ENCODE measurements around the gene ANKS3. TPM values are rescaled to one million over a fixed set of nuclear protein-coding genes. Genes with fewer than 3 reads are reported as not detected.

Gene ANKS3
- total and polyA plus RNA-seq, 12 donors: 5.1 to 33.7 (median 8.3) TPM

- Histone ChIP-seq H3K4me3 (no peak overlapping the region), H3K36me3 (peaks cover 0 to 94% (median 19%) of the 10 kb centered on the region in 9 donors), H3K27ac (no peak overlapping the region), H3K27me3 (no peaks in the 10 kb centered on the region), H3K4me1 (peaks cover 3 to 25% (median 14%) of the 10 kb centered on the region in 9 donors), H3K9me3 (no peaks in the 10 kb centered on the region)
- ATAC-seq (no peak), DNase-seq (peak in 1 of 2 donors; percentile 4)
- no peak for TF ChIP-seq CTCF (IDR thresholded peaks at IDR 0.05)
- intact Hi-C loops (cut with DNase I): no loop called here
- WGBS, 2 donors: 91 to 92% methylated on average over 33 of the region's 33 CpGs
These were observed 60.6 kb downstream of the ANKS3 start for GRCh38 chr16:4673387-4674046.

GRCh38 chr16:4668313-4668960 is 65.6 kb downstream of the ANKS3 start:
- DNase-seq (no peak), ATAC-seq (no peak)
- Histone ChIP-seq H3K4me3 (no peak overlapping the region), H3K27me3 (no peaks in the 10 kb centered on the region), H3K27ac (no peak overlapping the region), H3K9me3 (no peaks in the 10 kb centered on the region), H3K36me3 (peaks cover 0 to 96% (median 36%) of the 10 kb centered on the region in 9 donors), H3K4me1 (peaks cover 0 to 25% (median 11%) of the 10 kb centered on the region in 9 donors)
- intact Hi-C loops (cut with DNase I): no loop called here
- 96 to 97% methylated on average over 10 of the region's 10 CpGs for WGBS, 2 donors
- TF ChIP-seq CTCF (IDR thresholded peaks at IDR 0.05): no peak

GRCh38 chr16:4667203-4667963 is 66.7 kb downstream of the ANKS3 start:
- 93 to 96% methylated on average over 20 of the region's 20 CpGs for WGBS, 2 donors
- H3K9me3 ChIP-seq: no peaks in the 10 kb centered on the region
- H3K4me3 ChIP-seq: no peak overlapping the region
- no peak overlapping the region for H3K27ac ChIP-seq
- H3K4me1 ChIP-seq: peaks cover 0 to 34% (median 11%) of the 10 kb centered on the region in 9 donors
- TF ChIP-seq CTCF (IDR thresholded peaks at IDR 0.05): no peak
- ATAC-seq (no peak), DNase-seq (no peak)
- H3K36me3 ChIP-seq: peaks cover 0 to 94% (median 36%) of the 10 kb centered on the region in 9 donors
- intact Hi-C loops (cut with DNase I): no loop called here
- no peaks in the 10 kb centered on the region for H3K27me3 ChIP-seq

GRCh38 chr16:4666537-4667202 is 67.4 kb downstream of the ANKS3 start:
- Histone ChIP-seq H3K4me1 (peaks cover 0 to 34% (median 11%) of the 10 kb centered on the region in 9 donors), H3K36me3 (peaks cover 0 to 91% (median 36%) of the 10 kb centered on the region in 9 donors), H3K4me3 (no peak overlapping the region), H3K9me3 (no peaks in the 10 kb centered on the region), H3K27me3 (no peaks in the 10 kb centered on the region), H3K27ac (no peak overlapping the region)
- DNase-seq (no peak), ATAC-seq (no peak)
- intact Hi-C loops (cut with DNase I): no loop called here
- no peak for TF ChIP-seq CTCF (IDR thresholded peaks at IDR 0.05)
- WGBS, 2 donors: 91% methylated on average over 20 of the region's 20 CpGs
